Measurements from ENCODE around the gene TSHZ2.

TSHZ2 gene

DNA sequence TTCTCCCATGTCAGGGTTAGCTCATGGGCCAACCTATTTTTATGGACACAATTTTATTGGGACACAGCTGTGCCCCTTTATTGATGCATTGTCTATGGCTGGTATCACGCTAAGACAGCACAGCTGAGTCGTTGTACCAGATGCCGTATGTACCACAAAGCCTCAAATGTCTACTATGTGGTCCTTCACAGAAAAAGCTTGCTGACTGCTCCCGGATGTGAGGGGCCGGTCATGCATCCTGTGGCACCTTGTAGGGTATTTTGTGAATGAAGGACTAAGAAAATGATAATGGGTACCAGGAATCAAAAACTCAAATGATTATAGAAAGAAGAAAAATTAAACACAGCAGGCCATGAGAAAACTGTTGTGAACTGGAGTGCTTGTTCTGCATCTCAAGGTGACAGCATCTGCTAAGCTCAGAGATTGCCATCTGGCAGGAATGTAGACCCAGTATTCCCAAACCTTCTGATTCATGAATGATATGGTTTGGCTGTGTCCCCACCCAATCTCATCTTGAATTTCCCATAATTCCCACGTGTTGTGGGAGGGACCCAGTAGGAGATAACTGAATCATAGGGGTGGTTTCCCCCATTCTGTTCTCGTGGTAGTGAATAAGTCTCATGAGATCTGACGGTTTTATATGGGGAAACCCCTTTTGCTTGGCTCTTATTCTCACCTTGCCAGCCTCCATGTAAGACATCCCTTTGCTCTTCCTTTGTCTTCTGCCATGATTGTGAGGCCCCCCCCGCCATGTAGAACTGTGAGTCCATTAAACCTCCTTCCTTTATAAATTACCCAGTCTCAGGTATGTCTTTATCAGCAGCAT lies 248.5 kb downstream of the TSHZ2 start:
- H3K9me3 ChIP-seq (ENCODE audit: control insufficient read depth, low read length) = peaks cover 5% of the 10 kb centered on the region
- H3K14ac ChIP-seq (ENCODE audit: low read length in 2 of 2) = no peak overlapping the region
- no peak overlapping the region for H2BK120ac ChIP-seq (ENCODE audit: low read depth, low read length)
- 88% methylated on average over 8 of the region's 9 CpGs for WGBS
- no peaks in the 10 kb centered on the region for H3K27me3 ChIP-seq (ENCODE audit: control insufficient read depth in 1 of 2, insufficient read depth in 1 of 2, low read length in 2 of 2)
- H3K4me2 ChIP-seq (ENCODE audit: low read length, poor library complexity, severe bottlenecking) = no peak overlapping the region
- no peak overlapping the region for H2BK15ac ChIP-seq (ENCODE audit: low read depth, poor library complexity, severe bottlenecking)
- H3K4ac ChIP-seq (ENCODE audit: low read depth in 1 of 2, low read length in 2 of 2) = no peak overlapping the region
- H2AK5ac ChIP-seq (ENCODE audit: low read length, severe bottlenecking) = no peak overlapping the region
- H3K18ac ChIP-seq (ENCODE audit: low read depth in 1 of 2, low read length in 2 of 2) = no peak overlapping the region
- no peak for DNase-seq
- no peak overlapping the region for H4K91ac ChIP-seq (ENCODE audit: low read length)
- H2AFZ ChIP-seq (ENCODE audit: low read depth, low read length) = no peak overlapping the region
- H3K79me1 ChIP-seq (replicated peaks; ENCODE audit: low read length, poor library complexity, severe bottlenecking) = no peaks in the 10 kb centered on the region
- no peaks in the 10 kb centered on the region for H3K36me3 ChIP-seq (ENCODE audit: control insufficient read depth in 1 of 2, insufficient read depth in 2 of 2, low read depth in 1 of 2, low read length in 2 of 2)
- H2BK12ac ChIP-seq (ENCODE audit: low read length in 2 of 2) = no peak overlapping the region
- H4K8ac ChIP-seq (ENCODE audit: low read length) = no peak overlapping the region
- no peak overlapping the region for H3K23ac ChIP-seq (ENCODE audit: low read length in 2 of 2)
- no peaks in the 10 kb centered on the region for H3K4me1 ChIP-seq (ENCODE audit: control insufficient read depth, insufficient read depth, low read depth, low read length)
- H2BK5ac ChIP-seq (ENCODE audit: low read depth, low read length, poor library complexity, severe bottlenecking) = no peak overlapping the region
- H3K9ac ChIP-seq (ENCODE audit: low read length) = no peak overlapping the region
- no peak overlapping the region for H3K27ac ChIP-seq (ENCODE audit: low read length, poor library complexity, severe bottlenecking)
- H3K4me3 ChIP-seq (ENCODE audit: insufficient read depth in 1 of 2, low read depth in 1 of 2, low read length in 2 of 2) = no peak overlapping the region

DNA sequence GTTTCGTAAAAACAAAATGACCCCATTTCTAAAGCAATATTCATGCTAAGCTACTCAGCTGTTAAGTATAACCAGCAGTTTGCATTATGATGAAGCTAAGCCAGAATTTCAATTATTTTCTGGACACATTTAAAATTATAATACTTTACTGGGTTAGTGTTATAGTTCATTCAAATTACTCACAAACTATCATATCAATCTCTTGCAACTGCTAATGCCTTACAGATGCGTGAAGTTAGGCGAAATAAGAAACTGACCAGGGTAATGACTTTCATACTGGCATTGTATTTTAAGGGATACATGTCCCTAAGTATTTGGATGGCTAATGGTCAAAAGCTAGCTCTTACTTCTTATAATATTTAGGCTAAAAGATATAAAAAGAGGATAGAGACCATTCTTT lies 249.6 kb downstream of the TSHZ2 start:
- Histone ChIP-seq H3K18ac (ENCODE audit: low read depth in 1 of 2, low read length in 2 of 2) (no peak overlapping the region), H4K91ac (ENCODE audit: low read length) (no peak overlapping the region), H3K27ac (ENCODE audit: low read length, poor library complexity, severe bottlenecking) (no peak overlapping the region), H3K36me3 (ENCODE audit: control insufficient read depth in 1 of 2, insufficient read depth in 2 of 2, low read depth in 1 of 2, low read length in 2 of 2) (no peaks in the 10 kb centered on the region), H2BK5ac (ENCODE audit: low read depth, low read length, poor library complexity, severe bottlenecking) (no peak overlapping the region), H3K23ac (ENCODE audit: low read length in 2 of 2) (no peak overlapping the region), H2AFZ (ENCODE audit: low read depth, low read length) (no peak overlapping the region), H3K4me3 (ENCODE audit: insufficient read depth in 1 of 2, low read depth in 1 of 2, low read length in 2 of 2) (no peak overlapping the region), H3K9me3 (ENCODE audit: control insufficient read depth, low read length) (peaks cover 5% of the 10 kb centered on the region), H3K4ac (ENCODE audit: low read depth in 1 of 2, low read length in 2 of 2) (no peak overlapping the region), H3K27me3 (ENCODE audit: control insufficient read depth in 1 of 2, insufficient read depth in 1 of 2, low read length in 2 of 2) (no peaks in the 10 kb centered on the region), H2BK120ac (ENCODE audit: low read depth, low read length) (no peak overlapping the region), H3K4me1 (ENCODE audit: control insufficient read depth, insufficient read depth, low read depth, low read length) (no peaks in the 10 kb centered on the region), H2BK15ac (ENCODE audit: low read depth, poor library complexity, severe bottlenecking) (no peak overlapping the region), H3K14ac (ENCODE audit: low read length in 2 of 2) (no peak overlapping the region), H3K79me1 (replicated peaks; ENCODE audit: low read length, poor library complexity, severe bottlenecking) (no peaks in the 10 kb centered on the region), H2BK12ac (ENCODE audit: low read length in 2 of 2) (no peak overlapping the region), H3K4me2 (ENCODE audit: low read length, poor library complexity, severe bottlenecking) (no peak overlapping the region), H4K8ac (ENCODE audit: low read length) (no peak overlapping the region), H2AK5ac (ENCODE audit: low read length, severe bottlenecking) (no peak overlapping the region), H3K9ac (ENCODE audit: low read length) (no peak overlapping the region)
- no peak for DNase-seq
- WGBS = 100% methylated on average over 3 of the region's 3 CpGs

DNA sequence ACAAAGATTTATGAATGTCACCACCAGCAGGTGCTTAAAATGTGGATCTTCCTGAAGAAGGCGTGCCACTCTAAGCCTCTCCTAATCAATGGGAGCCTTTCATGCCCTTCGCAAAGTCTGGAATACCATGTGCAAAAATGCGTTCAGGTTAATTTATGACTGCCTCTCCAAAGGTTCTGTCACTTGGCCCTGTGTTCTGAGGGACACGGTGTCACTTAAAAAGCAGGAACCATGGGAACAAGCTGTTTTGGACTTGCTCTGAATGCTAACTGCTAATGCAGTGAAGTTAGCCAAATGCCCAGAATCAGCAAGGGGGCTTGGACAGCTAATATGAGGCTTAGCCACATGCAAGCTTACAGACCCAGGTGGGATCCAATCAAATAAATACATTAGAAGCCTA lies 250.3 kb downstream of the TSHZ2 start:
- Histone ChIP-seq H2BK120ac (ENCODE audit: low read depth, low read length) (no peak overlapping the region), H2BK15ac (ENCODE audit: low read depth, poor library complexity, severe bottlenecking) (no peak overlapping the region), H3K4me3 (ENCODE audit: insufficient read depth in 1 of 2, low read depth in 1 of 2, low read length in 2 of 2) (no peak overlapping the region), H2AFZ (ENCODE audit: low read depth, low read length) (no peak overlapping the region), H3K36me3 (ENCODE audit: control insufficient read depth in 1 of 2, insufficient read depth in 2 of 2, low read depth in 1 of 2, low read length in 2 of 2) (no peaks in the 10 kb centered on the region), H3K14ac (ENCODE audit: low read length in 2 of 2) (no peak overlapping the region), H3K9ac (ENCODE audit: low read length) (no peak overlapping the region), H4K8ac (ENCODE audit: low read length) (no peak overlapping the region), H3K79me1 (replicated peaks; ENCODE audit: low read length, poor library complexity, severe bottlenecking) (no peaks in the 10 kb centered on the region), H3K4ac (ENCODE audit: low read depth in 1 of 2, low read length in 2 of 2) (no peak overlapping the region), H3K4me2 (ENCODE audit: low read length, poor library complexity, severe bottlenecking) (no peak overlapping the region), H2BK5ac (ENCODE audit: low read depth, low read length, poor library complexity, severe bottlenecking) (no peak overlapping the region), H2AK5ac (ENCODE audit: low read length, severe bottlenecking) (no peak overlapping the region), H3K18ac (ENCODE audit: low read depth in 1 of 2, low read length in 2 of 2) (no peak overlapping the region), H3K4me1 (ENCODE audit: control insufficient read depth, insufficient read depth, low read depth, low read length) (no peaks in the 10 kb centered on the region), H4K91ac (ENCODE audit: low read length) (no peak overlapping the region), H3K9me3 (ENCODE audit: control insufficient read depth, low read length) (peaks cover 5% of the 10 kb centered on the region), H2BK12ac (ENCODE audit: low read length in 2 of 2) (no peak overlapping the region), H3K27me3 (ENCODE audit: control insufficient read depth in 1 of 2, insufficient read depth in 1 of 2, low read length in 2 of 2) (no peaks in the 10 kb centered on the region), H3K23ac (ENCODE audit: low read length in 2 of 2) (no peak overlapping the region), H3K27ac (ENCODE audit: low read length, poor library complexity, severe bottlenecking) (no peak overlapping the region)
- WGBS = 77% methylated on average over 4 of the region's 4 CpGs
- no peak for DNase-seq

- Histone ChIP-seq H2BK5ac (ENCODE audit: low read depth, low read length, poor library complexity, severe bottlenecking) (no peak overlapping the region), H3K9me3 (ENCODE audit: control insufficient read depth, low read length) (peaks cover 5% of the 10 kb centered on the region), H3K4me3 (ENCODE audit: insufficient read depth in 1 of 2, low read depth in 1 of 2, low read length in 2 of 2) (no peak overlapping the region), H2AFZ (ENCODE audit: low read depth, low read length) (no peak overlapping the region), H3K23ac (ENCODE audit: low read length in 2 of 2) (no peak overlapping the region), H3K4ac (ENCODE audit: low read depth in 1 of 2, low read length in 2 of 2) (no peak overlapping the region), H3K14ac (ENCODE audit: low read length in 2 of 2) (no peak overlapping the region), H2BK120ac (ENCODE audit: low read depth, low read length) (no peak overlapping the region), H3K27ac (ENCODE audit: low read length, poor library complexity, severe bottlenecking) (no peak overlapping the region), H2AK5ac (ENCODE audit: low read length, severe bottlenecking) (no peak overlapping the region), H3K18ac (ENCODE audit: low read depth in 1 of 2, low read length in 2 of 2) (no peak overlapping the region), H3K27me3 (ENCODE audit: control insufficient read depth in 1 of 2, insufficient read depth in 1 of 2, low read length in 2 of 2) (no peaks in the 10 kb centered on the region), H3K79me1 (replicated peaks; ENCODE audit: low read length, poor library complexity, severe bottlenecking) (no peaks in the 10 kb centered on the region), H2BK12ac (ENCODE audit: low read length in 2 of 2) (no peak overlapping the region), H3K36me3 (ENCODE audit: control insufficient read depth in 1 of 2, insufficient read depth in 2 of 2, low read depth in 1 of 2, low read length in 2 of 2) (no peaks in the 10 kb centered on the region), H3K9ac (ENCODE audit: low read length) (no peak overlapping the region), H4K91ac (ENCODE audit: low read length) (no peak overlapping the region), H3K4me1 (ENCODE audit: control insufficient read depth, insufficient read depth, low read depth, low read length) (no peaks in the 10 kb centered on the region), H2BK15ac (ENCODE audit: low read depth, poor library complexity, severe bottlenecking) (no peak overlapping the region), H4K8ac (ENCODE audit: low read length) (no peak overlapping the region), H3K4me2 (ENCODE audit: low read length, poor library complexity, severe bottlenecking) (no peak overlapping the region)
- 100% methylated on average over 1 of the region's 3 CpGs for WGBS
- no peak for DNase-seq
These were observed 250.8 kb downstream of the TSHZ2 start for GRCh38 chr20:53222932-53223331.

Data from mesenchymal stem cell (in vitro differentiated cells and primary cell).